ENCODE results near the gene RAD51B.

DNA sequence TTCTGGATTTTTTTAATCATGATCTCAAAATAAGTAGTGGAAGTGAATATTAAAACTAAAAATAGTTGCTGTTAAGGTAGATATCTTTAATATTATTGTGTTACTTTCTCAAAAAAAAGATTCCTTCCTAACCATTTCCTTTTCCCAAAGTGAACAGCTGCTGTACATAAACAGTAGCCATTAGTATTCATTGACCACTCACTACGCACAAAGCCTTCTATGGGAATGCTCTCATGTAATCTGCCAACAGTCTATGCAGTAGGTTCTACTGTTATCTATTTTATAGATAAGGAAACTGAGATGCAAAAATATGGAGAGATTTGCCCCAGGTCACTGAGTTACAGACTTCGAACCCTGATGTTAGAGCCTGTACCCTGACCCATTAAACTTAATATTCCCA lies 941.2 kb downstream of the RAD51B start:
- TF ChIP-seq, protein P1, sequence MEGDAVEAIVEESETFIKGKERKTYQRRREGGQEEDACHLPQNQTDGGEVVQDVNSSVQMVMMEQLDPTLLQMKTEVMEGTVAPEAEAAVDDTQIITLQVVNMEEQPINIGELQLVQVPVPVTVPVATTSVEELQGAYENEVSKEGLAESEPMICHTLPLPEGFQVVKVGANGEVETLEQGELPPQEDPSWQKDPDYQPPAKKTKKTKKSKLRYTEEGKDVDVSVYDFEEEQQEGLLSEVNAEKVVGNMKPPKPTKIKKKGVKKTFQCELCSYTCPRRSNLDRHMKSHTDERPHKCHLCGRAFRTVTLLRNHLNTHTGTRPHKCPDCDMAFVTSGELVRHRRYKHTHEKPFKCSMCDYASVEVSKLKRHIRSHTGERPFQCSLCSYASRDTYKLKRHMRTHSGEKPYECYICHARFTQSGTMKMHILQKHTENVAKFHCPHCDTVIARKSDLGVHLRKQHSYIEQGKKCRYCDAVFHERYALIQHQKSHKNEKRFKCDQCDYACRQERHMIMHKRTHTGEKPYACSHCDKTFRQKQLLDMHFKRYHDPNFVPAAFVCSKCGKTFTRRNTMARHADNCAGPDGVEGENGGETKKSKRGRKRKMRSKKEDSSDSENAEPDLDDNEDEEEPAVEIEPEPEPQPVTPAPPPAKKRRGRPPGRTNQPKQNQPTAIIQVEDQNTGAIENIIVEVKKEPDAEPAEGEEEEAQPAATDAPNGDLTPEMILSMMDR (IDR thresholded peaks at IDR 0.05), result no peak
- no peak for TF ChIP-seq EP300 (IDR thresholded peaks at IDR 0.05)
